HT-29 (cell line): ENCODE measurements around the gene SLC12A9. TPM values are rescaled to one million over a fixed set of nuclear protein-coding genes. Genes with fewer than 3 reads are reported as not detected.
"Not testable (repeated sequence)": the region's sequence is repeated elsewhere in the genome, so short reads cannot be mapped to it uniquely, and the experiment has no call there.

Source experiments
- DNase-seq: peaks from one replicate; pipeline ENCODE4 v3.0.0-alpha.2; 2015; ENCODE audit warnings: low spot score
- total RNA-seq: library from RNA; depleted of rRNA; stranded (reverse); fragments of >200 nt; shearing (Covaris generic); gene quantifications from 2 replicates; pipeline ENCODE4 v1.2.3, GENCODE V29; 2014

SLC12A9 gene
- total RNA-seq, 1 experiment from 2014 or later, result 85.6 TPM

DNA sequence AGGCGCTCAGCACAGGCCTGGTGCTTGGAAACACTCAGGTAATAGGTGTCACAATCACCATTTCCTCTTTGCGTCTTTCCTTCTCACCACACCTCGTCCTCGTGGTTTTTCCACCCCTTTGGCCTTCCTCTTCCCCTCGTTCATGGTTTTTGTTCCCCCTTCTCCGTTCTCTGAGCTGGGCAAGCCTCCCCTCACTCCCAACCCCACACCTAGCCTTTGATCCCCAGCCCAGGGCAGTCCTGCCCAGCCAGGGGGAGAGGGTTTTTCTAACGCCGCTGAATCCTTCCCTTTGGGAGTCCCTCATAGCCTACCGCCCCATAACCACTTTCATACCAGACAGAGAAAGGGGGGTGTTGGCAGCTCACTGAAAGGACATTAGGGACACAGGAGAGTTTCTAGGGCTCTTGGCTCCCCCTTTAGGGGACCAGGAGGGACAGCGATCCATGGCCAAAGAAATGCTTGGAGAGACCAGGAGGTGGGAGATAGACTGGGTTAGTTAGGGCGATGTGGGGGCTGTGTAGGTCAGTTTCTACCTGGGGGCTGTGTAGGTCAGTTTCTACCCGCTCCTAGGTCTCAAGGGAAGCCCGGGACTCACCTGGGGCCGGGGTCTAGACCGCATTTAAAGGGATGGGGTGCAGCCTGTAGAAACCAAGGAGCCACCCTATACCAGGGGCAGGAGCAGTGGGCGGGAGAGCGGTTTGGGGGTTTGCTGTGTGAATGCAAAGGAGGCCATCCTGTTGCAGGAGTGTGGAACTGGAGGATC, 26.6 kb upstream of the SLC12A9 start:
- DNase-seq, result peak; percentile 86

DNA sequence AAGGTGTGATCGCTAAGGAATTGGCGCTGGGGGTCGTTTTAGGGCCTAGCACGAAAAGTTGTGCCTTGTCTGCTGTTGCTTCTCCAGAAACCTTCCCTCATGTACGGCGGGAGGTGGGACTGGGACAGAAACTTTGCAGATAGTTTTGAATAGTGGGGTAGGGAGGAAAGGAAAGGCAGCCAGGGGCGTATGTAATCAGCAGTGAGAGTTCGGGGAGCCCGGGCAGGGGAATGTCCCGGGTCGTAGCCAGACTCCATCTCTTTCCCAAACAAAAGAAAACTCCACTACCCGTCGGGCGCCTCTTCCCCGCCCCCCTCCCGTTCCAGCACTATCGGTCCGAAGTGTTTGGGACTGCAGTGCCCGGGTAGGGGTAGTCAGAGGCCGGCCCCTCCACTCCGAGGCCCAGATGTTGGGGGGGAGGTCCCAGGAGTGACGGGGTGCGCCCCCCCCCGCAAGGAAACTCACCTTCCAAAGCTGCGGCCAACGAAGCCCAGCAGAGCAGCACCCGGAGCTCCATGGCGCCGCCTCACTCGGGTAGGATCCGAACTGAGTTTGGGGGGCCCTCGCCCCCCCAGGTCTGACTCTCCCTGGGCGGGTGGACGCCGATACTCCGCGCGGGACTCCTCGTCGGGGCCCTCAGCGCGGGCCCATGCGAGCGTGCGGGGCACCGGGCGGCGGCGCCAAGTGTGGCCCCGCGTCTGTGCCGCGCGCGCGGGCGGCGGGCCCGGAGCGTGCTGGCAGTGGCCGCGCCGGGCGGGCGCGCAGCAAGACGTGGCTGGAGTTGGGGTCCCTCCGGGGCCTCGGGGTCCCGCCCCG, 25.8 kb upstream of the SLC12A9 start:
- peak; percentile 40 for DNase-seq

GRCh38 chr7:100827330-100828226, 24.9 kb upstream of the SLC12A9 start, which contains the start of gene EPHB4:
Gene EPHB4 (minus strand): TSS chr7:100827523. CDS start chr7:100827030, 493 bp downstream.
- DNase-seq, result peak; percentile 77

- DNase-seq, result no peak
Observed at GRCh38 chr7:100829150-100829716, 23.3 kb upstream of the SLC12A9 start.

- DNase-seq, result no peak
Observed at GRCh38 chr7:100830396-100830795, 22.1 kb upstream of the SLC12A9 start.

GRCh38 chr7:100832281-100832633, 20.3 kb upstream of the SLC12A9 start:
- DNase-seq, result no peak

GRCh38 chr7:100835903-100836811, 16.4 kb upstream of the SLC12A9 start:
- DNase-seq, result peak; percentile 96

- DNase-seq, result no peak
Observed at GRCh38 chr7:100836812-100837098, 15.8 kb upstream of the SLC12A9 start.

- peak; percentile 95 for DNase-seq
Observed at GRCh38 chr7:100837099-100837836, 15.2 kb upstream of the SLC12A9 start.

- no peak for DNase-seq
Observed at GRCh38 chr7:100839361-100839760, 13.2 kb upstream of the SLC12A9 start.

- no peak for DNase-seq
Observed at GRCh38 chr7:100840470-100841100, 11.9 kb upstream of the SLC12A9 start.

GRCh38 chr7:100847360-100847759, 5.2 kb upstream of the SLC12A9 start:
- no peak for DNase-seq

GRCh38 chr7:100854146-100854895, 1.8 kb downstream of the SLC12A9 start:
- DNase-seq, result no peak

DNA sequence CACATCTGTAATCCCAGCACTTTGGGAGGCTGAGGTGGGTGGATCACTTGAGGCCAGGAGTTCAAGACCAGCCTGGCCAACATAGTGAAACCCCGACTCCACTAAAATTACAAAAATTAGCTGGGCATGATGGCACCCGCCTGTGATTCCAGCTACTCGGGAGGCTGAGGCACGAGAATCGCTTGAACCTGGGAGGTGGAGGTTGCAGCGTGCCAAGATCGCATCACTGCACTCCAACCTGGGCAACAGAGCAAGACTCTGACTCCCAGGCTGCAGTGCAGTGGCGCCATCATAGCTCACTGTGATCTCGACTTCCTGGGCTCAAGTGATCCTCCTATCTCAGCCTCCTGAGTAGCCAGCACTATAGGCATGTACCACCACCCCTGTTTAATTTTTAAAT, 2.4 kb downstream of the SLC12A9 start:
- not testable (repeated sequence) for DNase-seq

GRCh38 chr7:100855515-100855914, 3.0 kb downstream of the SLC12A9 start:
- no peak for DNase-seq

GRCh38 chr7:100856871-100857282, 4.4 kb downstream of the SLC12A9 start:
- no peak for DNase-seq

DNA sequence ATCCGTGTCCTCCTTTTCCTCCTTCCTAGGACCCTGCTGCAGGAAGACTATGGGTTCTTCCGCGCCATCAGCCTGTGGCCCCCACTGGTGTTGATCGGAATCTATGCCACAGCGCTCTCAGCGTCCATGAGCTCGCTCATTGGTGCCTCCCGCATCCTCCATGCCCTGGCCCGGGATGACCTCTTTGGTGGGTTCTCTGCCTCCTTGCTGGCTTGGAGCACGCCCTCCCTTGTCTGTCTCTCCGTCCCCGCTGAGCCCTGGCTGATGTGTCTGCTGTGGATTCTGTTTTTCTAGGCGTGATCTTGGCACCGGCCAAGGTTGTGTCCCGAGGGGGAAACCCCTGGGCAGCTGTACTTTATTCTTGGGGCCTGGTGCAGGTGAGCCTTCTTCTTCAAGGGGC, 7.3 kb downstream of the SLC12A9 start:
- no peak for DNase-seq
